DOHH2 (cell line): ENCODE measurements around the gene TP53AIP1.

ENCODE experiments used
- EZH2phosphoT487 ChIP-seq: fragments of 200-600 bp; sonication (generic); IDR thresholded peaks from 2 replicates; pipeline ENCODE4 v1.6.1; 2017; ENCODE audit warnings: borderline replicate concordance, mild to moderate bottlenecking, antibody characterized with exemption, low read length, moderate library complexity, mixed read lengths
- TF ChIP-seq, protein P1 (sequence below): fragments of 200-600 bp; sonication (generic); IDR thresholded peaks from one replicate; pipeline ENCODE4 v1.5.1; 2014; ENCODE audit warnings: antibody characterized with exemption, mild to moderate bottlenecking, low read depth, low read length; ENCODE audit not compliant: poor library complexity, severe bottlenecking

- TF ChIP-seq, protein P1, sequence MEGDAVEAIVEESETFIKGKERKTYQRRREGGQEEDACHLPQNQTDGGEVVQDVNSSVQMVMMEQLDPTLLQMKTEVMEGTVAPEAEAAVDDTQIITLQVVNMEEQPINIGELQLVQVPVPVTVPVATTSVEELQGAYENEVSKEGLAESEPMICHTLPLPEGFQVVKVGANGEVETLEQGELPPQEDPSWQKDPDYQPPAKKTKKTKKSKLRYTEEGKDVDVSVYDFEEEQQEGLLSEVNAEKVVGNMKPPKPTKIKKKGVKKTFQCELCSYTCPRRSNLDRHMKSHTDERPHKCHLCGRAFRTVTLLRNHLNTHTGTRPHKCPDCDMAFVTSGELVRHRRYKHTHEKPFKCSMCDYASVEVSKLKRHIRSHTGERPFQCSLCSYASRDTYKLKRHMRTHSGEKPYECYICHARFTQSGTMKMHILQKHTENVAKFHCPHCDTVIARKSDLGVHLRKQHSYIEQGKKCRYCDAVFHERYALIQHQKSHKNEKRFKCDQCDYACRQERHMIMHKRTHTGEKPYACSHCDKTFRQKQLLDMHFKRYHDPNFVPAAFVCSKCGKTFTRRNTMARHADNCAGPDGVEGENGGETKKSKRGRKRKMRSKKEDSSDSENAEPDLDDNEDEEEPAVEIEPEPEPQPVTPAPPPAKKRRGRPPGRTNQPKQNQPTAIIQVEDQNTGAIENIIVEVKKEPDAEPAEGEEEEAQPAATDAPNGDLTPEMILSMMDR = peak; percentile 54
- no peak for TF ChIP-seq EZH2phosphoT487
These were observed 56.1 kb downstream of the TP53AIP1 start for GRCh38 chr11:128886406-128887124.
